Measurements from ENCODE around the gene ZCCHC24. TPM values are rescaled to one million over a fixed set of nuclear protein-coding genes. Genes with fewer than 3 reads are reported as not detected.
A peak's percentile ranks its signal among the peaks of the same experiment; 100 is the strongest.

The ZCCHC24 gene
- total and polyA plus RNA-seq, 4 donors, result 7.8 to 23.9 (median 14.8) TPM

- Histone ChIP-seq H3K4me1 (ENCODE audit: control insufficient read depth in 4 of 4, insufficient read depth in 4 of 4, low read length in 3 of 4) (peaks cover 7 to 34% (median 17%) of the 10 kb centered on the region in 4 donors), H3K4me3 (ENCODE audit: low read depth in 1 of 3, low read length in 3 of 3) (no peak overlapping the region), H3K27me3 (ENCODE audit: control insufficient read depth in 4 of 4, insufficient read depth in 4 of 4, low read length in 3 of 4) (no peaks in the 10 kb centered on the region), H3K36me3 (ENCODE audit: control insufficient read depth in 4 of 4, insufficient read depth in 3 of 4, low read depth in 1 of 4, low read length in 3 of 4) (peaks cover 0 to 27% (median 10%) of the 10 kb centered on the region in 4 donors), H3K27ac (ENCODE audit: low read depth in 1 of 2, low read length in 2 of 2) (peak overlapping the region in 1 of 2 donors; percentile 34), H3K9me3 (ENCODE audit: control insufficient read depth in 4 of 4, low read length in 3 of 4) (no peaks in the 10 kb centered on the region), H3K9ac (ENCODE audit: low read depth in 1 of 2, low read length in 2 of 2) (no peak overlapping the region)
- TF ChIP-seq RXRA (IDR thresholded peaks at IDR 0.05) (no peak), RAD21 (IDR thresholded peaks at IDR 0.05) (no peak), MAX (IDR thresholded peaks at IDR 0.05) (no peak), NR2F2 (IDR thresholded peaks at IDR 0.05) (no peak), YY1 (IDR thresholded peaks at IDR 0.05) (no peak), ATF3 (IDR thresholded peaks at IDR 0.05) (no peak), EGR1 (IDR thresholded peaks at IDR 0.05; ENCODE audit: low read depth in 2 of 2) (no peak), SP1 (IDR thresholded peaks at IDR 0.05) (no peak)
- DNase-seq (ENCODE audit: low spot score), result peak; percentile 33
- 78% methylated on average over 24 of the region's 24 CpGs for WGBS
These were observed 58.6 kb downstream of the ZCCHC24 start for GRCh38 chr10:79386637-79387465.

- 90% methylated on average over 28 of the region's 28 CpGs for WGBS
- peak; percentile 33 for DNase-seq (ENCODE audit: low spot score)
- Histone ChIP-seq H3K4me3 (ENCODE audit: low read depth in 1 of 3, low read length in 3 of 3) (no peak overlapping the region), H3K27ac (ENCODE audit: low read depth in 1 of 2, low read length in 2 of 2) (peak overlapping the region in 1 of 2 donors; percentile 34), H3K9me3 (ENCODE audit: control insufficient read depth in 4 of 4, low read length in 3 of 4) (no peaks in the 10 kb centered on the region), H3K4me1 (ENCODE audit: control insufficient read depth in 4 of 4, insufficient read depth in 4 of 4, low read length in 3 of 4) (peaks cover 9 to 35% (median 23%) of the 10 kb centered on the region in 4 donors), H3K36me3 (ENCODE audit: control insufficient read depth in 4 of 4, insufficient read depth in 3 of 4, low read depth in 1 of 4, low read length in 3 of 4) (peaks cover 0 to 27% (median 10%) of the 10 kb centered on the region in 4 donors), H3K27me3 (ENCODE audit: control insufficient read depth in 4 of 4, insufficient read depth in 4 of 4, low read length in 3 of 4) (no peaks in the 10 kb centered on the region), H3K9ac (ENCODE audit: low read depth in 1 of 2, low read length in 2 of 2) (no peak overlapping the region)
- no peak for TF ChIP-seq ATF3 (IDR thresholded peaks at IDR 0.05)
- no peak for TF ChIP-seq MAX (IDR thresholded peaks at IDR 0.05)
- no peak for TF ChIP-seq SP1 (IDR thresholded peaks at IDR 0.05)
- no peak for TF ChIP-seq HNF4G (IDR thresholded peaks at IDR 0.05)
- no peak for TF ChIP-seq RXRA (IDR thresholded peaks at IDR 0.05)
- TF ChIP-seq NR2F2 (IDR thresholded peaks at IDR 0.05), result no peak
- TF ChIP-seq GABPA (IDR thresholded peaks at IDR 0.05 in 1 of 2, conservative IDR thresholded peaks at IDR 0.05 in 1 of 2), result no peak
- no peak for TF ChIP-seq HNF4A (conservative IDR thresholded peaks at IDR 0.05)
- no peak for TF ChIP-seq FOXA1 (IDR thresholded peaks at IDR 0.05)
- TF ChIP-seq FOXA2 (IDR thresholded peaks at IDR 0.05), result no peak
- TF ChIP-seq REST (IDR thresholded peaks at IDR 0.05), result no peak
- no peak for TF ChIP-seq JUND (IDR thresholded peaks at IDR 0.05)
- TF ChIP-seq RAD21 (IDR thresholded peaks at IDR 0.05), result no peak
- TF ChIP-seq CTCF (IDR thresholded peaks at IDR 0.05; ENCODE audit: low read depth, low read length, missing input control), result no peak
- TF ChIP-seq ZBTB33 (IDR thresholded peaks at IDR 0.05), result no peak
- TF ChIP-seq YY1 (IDR thresholded peaks at IDR 0.05), result no peak
These were observed 59.5 kb downstream of the ZCCHC24 start for GRCh38 chr10:79385804-79386531.

Measured in liver (tissue), 9 donors.